Spleen (tissue), 11 donors: Measurements from ENCODE around the gene TBC1D2. TPM values are rescaled to one million over a fixed set of nuclear protein-coding genes. Genes with fewer than 3 reads are reported as not detected.
"Not testable (repeated sequence)": the region's sequence is repeated elsewhere in the genome, so short reads cannot be mapped to it uniquely, and the experiment has no call there.

ENCODE experiments used
- DNase-seq: peaks from one replicate; pipeline ENCODE4 v3.0.0-alpha.2; 2020
- H3K27ac ChIP-seq, 8 donors: fragments of 200-600 bp; sonication (generic) in 7 of 8; 1 replicate in 4 of 8; 2 replicates in 4 of 8; pipeline versions ENCODE4 v1.5.0 to v1.8.0; 2016 to 2021; ENCODE audit warnings: inconsistent platforms in 4 of 8, mild to moderate bottlenecking in 4 of 8, moderate library complexity in 1 of 8
- H3K27me3 ChIP-seq, 7 donors: fragments of 200-600 bp; sonication (generic) in 6 of 7; replicated peaks in 1 of 7; 1 replicate in 4 of 7; 2 replicates in 3 of 7; pipeline versions ENCODE4 v1.5.0 to v1.8.0; 2016 to 2021; ENCODE audit warnings: inconsistent platforms in 3 of 7, mild to moderate bottlenecking in 1 of 7
- H3K36me3 ChIP-seq, 6 donors: fragments of 200-600 bp; sonication (generic) in 5 of 6; 1 replicate in 4 of 6; 2 replicates in 2 of 6; pipeline versions ENCODE4 v1.5.0 to v1.8.0; 2016 to 2021; ENCODE audit warnings: inconsistent platforms in 2 of 6
- H3K4me1 ChIP-seq, 6 donors: fragments of 200-600 bp; sonication (generic) in 5 of 6; 1 replicate in 3 of 6; 2 replicates in 3 of 6; pipeline versions ENCODE4 v1.5.0 to v1.8.0; 2016 to 2021; ENCODE audit warnings: inconsistent platforms in 3 of 6
- H3K4me3 ChIP-seq, 8 donors: fragments of 200-600 bp; sonication (generic) in 7 of 8; 1 replicate in 4 of 8; 2 replicates in 4 of 8; pipeline versions ENCODE4 v1.5.0 to v1.8.0; 2016 to 2021; ENCODE audit warnings: inconsistent platforms in 4 of 8, mild to moderate bottlenecking in 4 of 8, moderate library complexity in 2 of 8
- H3K9me3 ChIP-seq, 8 donors: fragments of 200-600 bp; sonication (generic) in 7 of 8; 1 replicate in 4 of 8; 2 replicates in 4 of 8; pipeline versions ENCODE4 v1.5.0 to v1.8.0; 2016 to 2021; ENCODE audit warnings: inconsistent platforms in 4 of 8
- POLR2A ChIP-seq, 3 donors: fragments of 450-650 bp; IDR thresholded peaks; one replicate each; pipeline ENCODE4 v1.5.1; 2017; ENCODE audit warnings: antibody characterized with exemption in 3 of 3, mild to moderate bottlenecking in 1 of 3
- POLR2AphosphoS5 ChIP-seq, 3 donors: sonication (generic); formaldehyde crosslinking; IDR thresholded peaks; one replicate each; pipeline ENCODE4 v1.5.1; 2017; ENCODE audit warnings: antibody characterized with exemption in 3 of 3
- WGBS, 5 donors: extraction: QIAGEN DNeasy Blood & Tissue Kit in 3 of 5; methylation state at CpG; one replicate each; pipeline versions ENCODE4 v1.1.5 to v1.1.7; 2013 to 2018; 5-methylcytosine and 5-hydroxymethylcytosine counted together
- intact Hi-C: fragments of 100-400 bp; cut with DNase I; formaldehyde crosslinking; loops from one replicate; pipeline ENCODE4 v1.15.0; 2023; ENCODE audit warnings: low total_unique reads
- polyA plus RNA-seq, 3 donors: library from polyadenylated mRNA; stranded (reverse); fragments of 200-250 nt; gene quantifications; one replicate each; pipeline ENCODE4 v1.2.1, GENCODE V29; 2013
- total RNA-seq, 7 donors: library from RNA; depleted of rRNA in 3 of 7; stranded (reverse); fragments of >200 nt in 3 of 7; fragmentation: NEBNext Ultra II Directional in 4 of 7; extraction: Animal tissue kit (Norgen Biotek cat#: 25700) in 4 of 7; gene quantifications; one replicate each; pipeline versions ENCODE4 v1.1.0 to v1.2.1, GENCODE V29; 2016 to 2021
- TF ChIP-seq, protein P1 (sequence below), 11 experiments: fragments of 200-600 bp in 7 of 11; fragments of 450-650 bp in 4 of 11; sonication (generic) in 4 of 11; IDR thresholded peaks in 8 of 11; conservative IDR thresholded peaks in 3 of 11; 1 replicate in 7 of 11; 2 replicates in 4 of 11; pipeline versions ENCODE4 v1.4.0 to v1.8.0; 2016 to 2021; ENCODE audit warnings: antibody characterized with exemption in 11 of 11, inconsistent platforms in 4 of 11, mild to moderate bottlenecking in 1 of 11
- donor health status: healthy with polysubstance abuse.
- donor health status: DM: no; HTN: no; CAD: no; lungs with moderate emphysema.
- donor health status: DM: no; HTN: no; CAD: no.
- donor health status: Bipolar disorder and iron deficiency.
- donor health status: healthy.
- donor health status: DM: no; HTN: no; CAD: no.
- donor health status: DM: yes; HTN: yes; CAD: no.

TBC1D2 gene
- total and polyA plus RNA-seq, 10 donors: 2.7 to 27.2 (median 12.4) TPM

DNA sequence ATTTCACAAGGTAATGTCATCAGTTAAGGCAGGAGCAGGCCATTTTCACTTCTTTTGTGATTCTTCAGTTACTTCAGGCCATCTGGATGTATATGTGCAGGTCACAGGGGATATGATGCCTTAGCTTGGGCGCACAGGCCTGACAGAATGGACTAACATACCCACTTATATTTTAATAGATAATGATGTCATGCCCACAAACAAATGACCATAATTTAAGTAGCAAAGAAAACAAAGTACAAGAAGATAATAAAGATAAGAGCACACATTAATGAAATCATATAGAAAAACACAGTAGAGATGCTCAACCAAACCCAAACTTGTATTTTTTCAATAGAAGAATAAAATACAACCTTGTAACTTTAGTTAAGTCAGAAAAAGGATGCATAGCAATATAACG, 19.7 kb upstream of the TBC1D2 start:
- intact Hi-C loops: no loop called here
- TF ChIP-seq POLR2AphosphoS5 (IDR thresholded peaks at IDR 0.05): no peak
- TF ChIP-seq, protein P1, sequence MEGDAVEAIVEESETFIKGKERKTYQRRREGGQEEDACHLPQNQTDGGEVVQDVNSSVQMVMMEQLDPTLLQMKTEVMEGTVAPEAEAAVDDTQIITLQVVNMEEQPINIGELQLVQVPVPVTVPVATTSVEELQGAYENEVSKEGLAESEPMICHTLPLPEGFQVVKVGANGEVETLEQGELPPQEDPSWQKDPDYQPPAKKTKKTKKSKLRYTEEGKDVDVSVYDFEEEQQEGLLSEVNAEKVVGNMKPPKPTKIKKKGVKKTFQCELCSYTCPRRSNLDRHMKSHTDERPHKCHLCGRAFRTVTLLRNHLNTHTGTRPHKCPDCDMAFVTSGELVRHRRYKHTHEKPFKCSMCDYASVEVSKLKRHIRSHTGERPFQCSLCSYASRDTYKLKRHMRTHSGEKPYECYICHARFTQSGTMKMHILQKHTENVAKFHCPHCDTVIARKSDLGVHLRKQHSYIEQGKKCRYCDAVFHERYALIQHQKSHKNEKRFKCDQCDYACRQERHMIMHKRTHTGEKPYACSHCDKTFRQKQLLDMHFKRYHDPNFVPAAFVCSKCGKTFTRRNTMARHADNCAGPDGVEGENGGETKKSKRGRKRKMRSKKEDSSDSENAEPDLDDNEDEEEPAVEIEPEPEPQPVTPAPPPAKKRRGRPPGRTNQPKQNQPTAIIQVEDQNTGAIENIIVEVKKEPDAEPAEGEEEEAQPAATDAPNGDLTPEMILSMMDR (IDR thresholded peaks at IDR 0.05 in 8 of 11, conservative IDR thresholded peaks at IDR 0.05 in 3 of 11): no peak
- no peak for TF ChIP-seq POLR2A (IDR thresholded peaks at IDR 0.05)
- WGBS, 5 donors: 87 to 94% (median 89%) methylated on average over 2 of the region's 2 CpGs

DNA sequence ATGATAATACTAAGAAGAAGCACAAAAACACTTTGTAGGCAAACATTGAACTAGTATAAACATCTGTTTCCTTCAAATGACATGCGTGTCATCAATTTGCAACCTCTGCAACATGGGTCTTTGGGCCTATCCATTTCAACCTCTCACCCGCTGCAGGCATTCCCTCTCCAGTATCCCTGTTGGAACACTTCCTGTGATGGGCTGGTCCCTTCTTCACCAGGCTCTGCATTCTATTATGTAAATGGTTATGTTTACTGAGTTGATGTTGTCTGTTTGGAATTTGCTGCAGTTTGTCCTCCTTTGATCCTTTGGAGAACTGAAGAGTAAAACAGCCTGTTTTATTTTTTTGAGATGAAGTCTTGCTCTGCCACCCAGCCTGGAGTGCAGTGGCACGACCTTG, 16.6 kb upstream of the TBC1D2 start:
- intact Hi-C loops: no loop called here
- DNase-seq: no peak
- Histone ChIP-seq H3K36me3 (no peaks in the 10 kb centered on the region), H3K9me3 (no peaks in the 10 kb centered on the region), H3K4me1 (no peaks in the 10 kb centered on the region), H3K4me3 (no peak overlapping the region), H3K27ac (no peak overlapping the region), H3K27me3 (peaks cover 0 to 10% (median 0%) of the 10 kb centered on the region in 7 donors)
- TF ChIP-seq POLR2AphosphoS5 (IDR thresholded peaks at IDR 0.05) (no peak), POLR2A (IDR thresholded peaks at IDR 0.05) (no peak)
- TF ChIP-seq, protein P1 (IDR thresholded peaks at IDR 0.05 in 8 of 11, conservative IDR thresholded peaks at IDR 0.05 in 3 of 11): no peak
- 68 to 86% (median 80%) methylated on average over 3 of the region's 3 CpGs for WGBS, 5 donors

More for the DNA sequence above, 19.7 kb upstream of the TBC1D2 start:
- Histone ChIP-seq H3K4me3 (no peak overlapping the region), H3K27ac (no peak overlapping the region), H3K4me1 (no peaks in the 10 kb centered on the region), H3K27me3 (peaks cover 0 to 23% (median 0%) of the 10 kb centered on the region in 7 donors), H3K36me3 (no peaks in the 10 kb centered on the region), H3K9me3 (no peaks in the 10 kb centered on the region)
- DNase-seq: no peak

DNA sequence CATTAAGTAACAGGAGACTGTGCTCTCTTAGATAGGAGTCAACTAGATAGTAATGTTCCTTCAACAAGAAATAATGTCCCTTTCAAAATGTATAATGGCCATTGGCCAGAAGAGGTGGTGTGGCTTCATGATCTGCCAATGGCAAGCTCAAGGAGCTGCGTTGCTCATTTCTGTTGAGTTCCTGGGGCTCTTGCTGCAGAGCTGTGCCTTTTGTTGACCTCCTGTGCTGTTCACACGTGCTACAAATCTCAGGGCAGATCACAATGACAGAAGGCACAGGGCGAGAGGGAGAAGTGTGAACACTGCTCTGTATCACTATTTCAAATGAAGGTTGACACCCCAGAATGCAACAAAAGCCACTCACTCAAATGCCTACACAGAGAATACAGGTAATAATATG, 16.0 kb upstream of the TBC1D2 start:
- TF ChIP-seq POLR2AphosphoS5 (IDR thresholded peaks at IDR 0.05) (no peak), POLR2A (IDR thresholded peaks at IDR 0.05) (no peak)
- TF ChIP-seq, protein P1 (IDR thresholded peaks at IDR 0.05 in 8 of 11, conservative IDR thresholded peaks at IDR 0.05 in 3 of 11): no peak
- no peak for DNase-seq
- peaks cover 0 to 10% (median 0%) of the 10 kb centered on the region in 7 donors for H3K27me3 ChIP-seq
- H3K4me3 ChIP-seq: no peak overlapping the region
- intact Hi-C loops: no loop called here
- H3K9me3 ChIP-seq: no peaks in the 10 kb centered on the region
- WGBS, 5 donors: 29 to 67% (median 54%) methylated on average over 3 of the region's 3 CpGs
- H3K4me1 ChIP-seq: no peaks in the 10 kb centered on the region
- no peak overlapping the region for H3K27ac ChIP-seq
- no peaks in the 10 kb centered on the region for H3K36me3 ChIP-seq

DNA sequence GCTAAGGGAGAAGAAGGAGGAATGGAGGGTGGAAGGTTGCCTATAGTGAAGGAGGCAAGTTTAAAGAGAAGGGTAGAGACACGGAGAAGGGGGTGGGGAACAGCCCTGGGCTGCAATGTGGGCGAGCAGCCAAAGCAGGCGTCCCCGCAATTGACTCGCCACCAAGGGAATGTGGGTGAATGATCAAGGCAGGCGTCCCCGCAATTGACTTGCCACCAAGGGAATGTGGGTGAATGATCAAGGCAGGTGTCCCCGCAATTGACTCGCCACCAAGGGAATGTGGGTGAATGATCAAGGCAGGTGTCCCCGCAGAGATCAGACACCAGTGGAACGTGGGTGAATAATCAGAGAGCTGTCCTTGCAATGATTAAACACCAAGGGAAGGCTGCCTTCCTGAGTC, 14.8 kb upstream of the TBC1D2 start:
- intact Hi-C loops, H3K9me3 ChIP-seq, H3K36me3 ChIP-seq, H3K27me3 ChIP-seq, H3K27ac ChIP-seq, H3K4me3 ChIP-seq, DNase-seq, H3K4me1 ChIP-seq: not testable (repeated sequence)
- 59 to 79% (median 71%) methylated on average over 8 to 11 of the region's 11 CpGs for WGBS, 5 donors

DNA sequence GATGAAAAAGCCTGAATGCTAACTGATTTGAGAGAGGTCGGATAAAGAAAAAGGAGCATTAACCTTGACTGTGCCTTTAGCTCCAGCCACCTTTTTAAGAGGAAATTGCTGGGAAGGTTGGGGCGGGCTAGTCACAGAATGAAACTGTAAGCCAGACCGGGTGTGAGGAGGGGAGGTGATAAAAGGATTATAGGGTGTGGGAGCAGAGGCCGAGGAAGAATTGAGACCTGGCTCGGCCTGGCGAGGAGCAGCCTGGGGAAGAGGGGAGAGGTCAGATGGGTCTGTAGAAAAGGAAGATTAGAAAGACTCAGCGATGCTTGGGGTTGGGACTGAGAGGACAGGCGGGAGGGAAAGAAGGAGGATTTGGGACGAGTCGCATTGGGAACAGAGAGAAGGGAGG, 14.2 kb upstream of the TBC1D2 start:
- H3K4me3 ChIP-seq, H3K27ac ChIP-seq, H3K9me3 ChIP-seq, H3K27me3 ChIP-seq, H3K36me3 ChIP-seq, H3K4me1 ChIP-seq, DNase-seq: not testable (repeated sequence)
- WGBS, 5 donors: 63 to 71% (median 68%) methylated on average over 10 of the region's 10 CpGs
- intact Hi-C loops: loop anchor here (10.0 kb wide), 1 partner anchor 565 kb away; no protein-coding TSS in a partner anchor

DNA sequence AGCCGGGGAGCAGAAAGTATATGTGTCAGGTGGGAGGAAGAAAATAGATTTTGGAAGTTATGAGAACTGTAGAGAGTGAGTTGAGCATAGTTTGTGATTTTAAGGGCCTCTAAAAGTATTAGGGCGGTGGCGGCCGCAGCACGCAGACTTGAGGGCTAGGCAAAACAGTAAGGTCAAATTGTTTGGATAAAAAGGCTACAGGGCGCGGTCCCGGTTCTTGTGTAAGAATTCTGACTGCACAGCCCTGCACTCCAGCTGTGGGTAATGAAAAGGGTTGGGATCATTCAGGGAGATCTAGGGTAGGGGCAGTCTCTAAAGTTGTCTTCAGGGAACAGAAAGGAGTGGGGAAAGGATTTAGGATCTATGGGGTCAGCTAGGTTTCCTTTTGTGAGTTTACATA, 12.1 kb upstream of the TBC1D2 start:
- not testable (repeated sequence) for DNase-seq, H3K9me3 ChIP-seq, H3K27me3 ChIP-seq, H3K4me1 ChIP-seq, H3K27ac ChIP-seq, H3K36me3 ChIP-seq, H3K4me3 ChIP-seq
- intact Hi-C loops: loop anchor here (10.0 kb wide), 1 partner anchor 563 kb away; no protein-coding TSS in a partner anchor
- 89 to 95% (median 93%) methylated on average over 8 of the region's 8 CpGs for WGBS, 5 donors
